H9 (cell line): ENCODE results near the gene GDF3. TPM values are rescaled to one million over a fixed set of nuclear protein-coding genes. Genes with fewer than 3 reads are reported as not detected.

ENCODE experiments used
- DNase-seq: peaks from one replicate; pipeline ENCODE4 v3.0.0-alpha.2; 2017
- H2AFZ ChIP-seq: one replicate; pipeline ENCODE4 v1.6.1; 2013; ENCODE audit warnings: mild to moderate bottlenecking, low read length, control low read depth, moderate library complexity
- H2AK5ac ChIP-seq: 2 replicates; pipeline ENCODE4 v1.6.1; 2013; ENCODE audit warnings: low read length, control low read depth, mixed read lengths; ENCODE audit not compliant: insufficient read length
- H2BK120ac ChIP-seq: one replicate; pipeline ENCODE4 v1.6.1; 2013; ENCODE audit warnings: low read depth, mild to moderate bottlenecking, low read length, control low read depth, inconsistent platforms; ENCODE audit not compliant: poor library complexity, severe bottlenecking
- H2BK12ac ChIP-seq: 2 replicates; pipeline ENCODE4 v1.6.1; 2013; ENCODE audit warnings: low read length, control low read depth, mixed read lengths, low read depth; ENCODE audit not compliant: insufficient read length
- H2BK15ac ChIP-seq: 2 replicates; pipeline ENCODE4 v1.6.1; 2013; ENCODE audit warnings: low read depth, low read length, control low read depth
- H2BK20ac ChIP-seq: one replicate; pipeline ENCODE4 v1.6.1; 2013; ENCODE audit warnings: low read depth, mild to moderate bottlenecking, low read length, control low read depth, inconsistent platforms; ENCODE audit not compliant: poor library complexity, severe bottlenecking
- H2BK5ac ChIP-seq: 2 replicates; pipeline ENCODE4 v1.6.1; 2013; ENCODE audit warnings: low read length, control low read depth, mixed read lengths; ENCODE audit not compliant: insufficient read length
- H3K14ac ChIP-seq: 2 replicates; pipeline ENCODE4 v1.6.1; 2013; ENCODE audit warnings: low read length, control low read depth; ENCODE audit not compliant: insufficient read depth
- H3K18ac ChIP-seq: 2 replicates; pipeline ENCODE4 v1.6.1; 2013; ENCODE audit warnings: low read depth, mild to moderate bottlenecking, mixed read lengths, low read length, control low read depth; ENCODE audit not compliant: insufficient read length
- H3K23ac ChIP-seq: 2 replicates; pipeline ENCODE4 v1.6.1; 2013; ENCODE audit warnings: low read length, control low read depth, mixed read lengths, low read depth; ENCODE audit not compliant: insufficient read length
- H3K23me2 ChIP-seq: 2 replicates; pipeline ENCODE4 v1.6.1; 2013; ENCODE audit warnings: low read depth, mild to moderate bottlenecking, mixed read lengths, low read length, control low read depth; ENCODE audit not compliant: insufficient read length, poor library complexity, severe bottlenecking
- H3K27ac ChIP-seq: 2 replicates; pipeline ENCODE4 v1.5.1; 2013; ENCODE audit warnings: low read length, control low read depth, mixed read lengths, low read depth; ENCODE audit not compliant: insufficient read length
- H3K27me3 ChIP-seq: 2 replicates; pipeline ENCODE4 v1.6.1; 2013; ENCODE audit warnings: low read length, control low read depth, inconsistent platforms; ENCODE audit not compliant: insufficient read depth
- H3K4ac ChIP-seq: 2 replicates; pipeline ENCODE4 v1.6.1; 2013; ENCODE audit warnings: low read depth, mild to moderate bottlenecking, control low read depth, inconsistent platforms, low read length, moderate library complexity
- H3K4me1 ChIP-seq: 2 replicates; pipeline ENCODE4 v1.6.1; 2013; ENCODE audit warnings: low read length, control low read depth, inconsistent platforms; ENCODE audit not compliant: insufficient read depth
- H3K4me2 ChIP-seq: 2 replicates; pipeline ENCODE4 v1.6.1; 2013; ENCODE audit warnings: low read length, control low read depth, mixed read lengths; ENCODE audit not compliant: insufficient read length, insufficient read depth
- H3K56ac ChIP-seq: 2 replicates; pipeline ENCODE4 v1.6.1; 2013; ENCODE audit warnings: low read depth, mild to moderate bottlenecking, mixed read lengths, low read length, control low read depth; ENCODE audit not compliant: insufficient read length
- H3K79me1 ChIP-seq: 2 replicates; pipeline ENCODE4 v1.6.1; 2013; ENCODE audit warnings: low read depth, mild to moderate bottlenecking, moderate library complexity, low read length, control low read depth, inconsistent platforms; ENCODE audit not compliant: insufficient read depth, poor library complexity, severe bottlenecking
- H3K79me2 ChIP-seq: 2 replicates; pipeline ENCODE4 v1.6.1; 2013; ENCODE audit warnings: low read length, control low read depth, inconsistent platforms; ENCODE audit not compliant: insufficient read depth
- H3K9ac ChIP-seq: 2 replicates; pipeline ENCODE4 v1.6.1; 2013; ENCODE audit warnings: low read length, control low read depth, mixed read lengths; ENCODE audit not compliant: insufficient read length; ENCODE audit errors: extremely low read depth
- H3K9me3 ChIP-seq: one replicate; pipeline ENCODE4 v1.6.1; 2013; ENCODE audit warnings: low read depth, low read length, inconsistent platforms; ENCODE audit not compliant: control insufficient read depth
- H3T11ph ChIP-seq: one replicate; pipeline ENCODE4 v1.6.1; 2013; ENCODE audit warnings: mild to moderate bottlenecking, low read length, control low read depth, inconsistent platforms
- H4K20me1 ChIP-seq: one replicate; pipeline ENCODE4 v1.6.1; 2013; ENCODE audit not compliant: control insufficient read depth, insufficient read length, insufficient read depth
- H4K5ac ChIP-seq: 2 replicates; pipeline ENCODE4 v1.6.1; 2013; ENCODE audit warnings: low read depth, mild to moderate bottlenecking, mixed read lengths, low read length, control low read depth; ENCODE audit not compliant: insufficient read length
- H4K8ac ChIP-seq: replicated peaks from 2 replicates; pipeline ENCODE4 v1.6.1; 2013; ENCODE audit warnings: low read length, control low read depth, mixed read lengths, low read depth; ENCODE audit not compliant: insufficient read length
- H4K91ac ChIP-seq: 2 replicates; pipeline ENCODE4 v1.6.1; 2013; ENCODE audit warnings: low read depth, mild to moderate bottlenecking, moderate library complexity, mixed read lengths, low read length, control low read depth; ENCODE audit not compliant: insufficient read length
- H3K27ac Mint-ChIP-seq, 3 experiments: 2 replicates in 2 of 3; 3 replicates in 1 of 3; pipeline ENCODE4 v1.8.0; 2020 to 2021; ENCODE audit warnings: mixed read lengths in 3 of 3, mild to moderate bottlenecking in 1 of 3, moderate library complexity in 1 of 3
- H3K27me3 Mint-ChIP-seq: 2 replicates; pipeline ENCODE4 v1.8.0; 2021; ENCODE audit warnings: low read depth, mild to moderate bottlenecking, moderate library complexity, mixed read lengths
- H3K36me3 Mint-ChIP-seq, 3 experiments: 2 replicates in 2 of 3; 3 replicates in 1 of 3; pipeline ENCODE4 v1.8.0; 2020 to 2021; ENCODE audit warnings: low read depth in 3 of 3, mixed read lengths in 3 of 3; ENCODE audit not compliant: insufficient read depth in 1 of 3
- H3K4me1 Mint-ChIP-seq, 2 experiments: 2 replicates each; pipeline ENCODE4 v1.8.0; 2020; ENCODE audit warnings: mixed read lengths in 2 of 2
- H3K4me3 Mint-ChIP-seq, 2 experiments: 2 replicates in 1 of 2; 3 replicates in 1 of 2; pipeline ENCODE4 v1.8.0; 2020 to 2021; ENCODE audit warnings: mild to moderate bottlenecking in 2 of 2, mixed read lengths in 2 of 2, moderate library complexity in 1 of 2
- H3K9me3 Mint-ChIP-seq, 2 experiments: 2 replicates in 1 of 2; 3 replicates in 1 of 2; pipeline ENCODE4 v1.8.0; 2020; ENCODE audit warnings: mild to moderate bottlenecking in 2 of 2, mixed read lengths in 2 of 2, moderate library complexity in 1 of 2
- CTCF ChIP-seq: fragments of 200-600 bp; sonication (generic); conservative IDR thresholded peaks from 3 replicates; pipeline ENCODE4 v1.8.0; 2021; ENCODE audit warnings: antibody characterized with exemption, mild to moderate bottlenecking
- WGBS: extraction: QIAGEN DNeasy Blood & Tissue Kit; methylation state at CpG from one replicate; pipeline ENCODE4 v1.1.7; 2013; ENCODE audit warnings: missing lambda C conversion rate, low lambda C conversion rate, mixed read lengths; ENCODE audit not compliant: insufficient read length; ENCODE audit errors: extremely low coverage; 5-methylcytosine and 5-hydroxymethylcytosine counted together
- total RNA-seq: library from RNA; stranded (reverse); gene quantifications from 2 replicates; pipeline ENCODE4 v1.2.1, GENCODE V29; 2021

Gene GDF3
- total RNA-seq, 1 experiment from 2014 or later, result 9.9 TPM

- H3T11ph ChIP-seq, result no peak overlapping the region
- Mint-ChIP-seq H3K4me1 (peaks cover 24 to 27% of the 10 kb centered on the region in 2 experiments), H3K36me3 (no peaks in the 10 kb centered on the region), H3K9me3 (no peaks in the 10 kb centered on the region), H3K27me3 (no peaks in the 10 kb centered on the region), H3K4me3 (no peak overlapping the region), H3K27ac (peak overlapping the region in 1 of 3 experiments; percentile 8; a peak in 2 of 7 replicates)
- H2BK20ac ChIP-seq, result no peak overlapping the region
- H4K91ac ChIP-seq, result no peak overlapping the region
- H2BK15ac ChIP-seq, result no peak overlapping the region
- no peak overlapping the region for H2AFZ ChIP-seq
- no peaks in the 10 kb centered on the region for H3K4me1 ChIP-seq
- no peak overlapping the region for H3K4me2 ChIP-seq
- H3K27ac ChIP-seq, result no peak overlapping the region
- H3K79me1 ChIP-seq, result no peaks in the 10 kb centered on the region
- no peak overlapping the region for H3K18ac ChIP-seq
- H2BK120ac ChIP-seq, result no peak overlapping the region
- H2AK5ac ChIP-seq, result no peak overlapping the region
- H3K23ac ChIP-seq, result no peak overlapping the region
- H3K23me2 ChIP-seq, result no peaks in the 10 kb centered on the region
- no peaks in the 10 kb centered on the region for H3K27me3 ChIP-seq
- H2BK12ac ChIP-seq, result no peak overlapping the region
- H3K9ac ChIP-seq, result no peak overlapping the region
- H4K5ac ChIP-seq, result no peak overlapping the region
- no peak for TF ChIP-seq CTCF
- no peak overlapping the region for H3K4ac ChIP-seq
- DNase-seq, result no peak
- no peak overlapping the region for H3K14ac ChIP-seq
- no CpG with 5 or more reads among the region's 9 CpGs for WGBS
- no peaks in the 10 kb centered on the region for H4K20me1 ChIP-seq
- no peaks in the 10 kb centered on the region for H3K79me2 ChIP-seq
- no peak overlapping the region for H4K8ac ChIP-seq
- no peak overlapping the region for H2BK5ac ChIP-seq
- H3K56ac ChIP-seq, result no peak overlapping the region
- no peaks in the 10 kb centered on the region for H3K9me3 ChIP-seq
Observed at GRCh38 chr12:7679251-7680045, 16.1 kb downstream of the GDF3 start.
